HepG2 (cell line): Measurements from ENCODE around the gene ANKRD18B. TPM values are rescaled to one million over a fixed set of nuclear protein-coding genes. Genes with fewer than 3 reads are reported as not detected.
A peak's percentile ranks its signal among the peaks of the same experiment; 100 is the strongest.
"Not testable (repeated sequence)": the region's sequence is repeated elsewhere in the genome, so short reads cannot be mapped to it uniquely, and the experiment has no call there.

Experiments
- ATAC-seq: fragments of 200-7000 bp; cut with Tn5 transposase; 3 replicates; pipeline ENCODE4 v1.9.1; 2020; ENCODE audit warnings: mild to moderate bottlenecking, moderate library complexity
- BruUV-seq: library from RNA; stranded (reverse); fragments of 400-500 nt; replicated peaks from 2 replicates; lab custom pipeline; 2021; lab: Mats Ljungman, UMichigan
- CTCF ChIA-PET: fragments of 300-600 bp; formaldehyde crosslinking; extraction: SDS; loops from one replicate; lab custom pipeline; 2021; ENCODE audit warnings: low total read pairs, inconsistent platforms, low intra/inter-chr PET ratio; lab: Yijun Ruan, JAX
- POLR2A ChIA-PET: fragments of 350-600 bp; sonication (Branson Sonifier 250); formaldehyde crosslinking; loops from one replicate; lab custom pipeline; 2020; ENCODE audit warnings: antibody characterized with exemption, inconsistent platforms; lab: Yijun Ruan, JAX
- DNase-seq: peaks from one replicate; pipeline ENCODE4 v3.0.0-alpha.2; 2015; ENCODE audit warnings: low spot score
- FAIRE-seq: peaks from 3 replicates; lab custom pipeline; 2011; peaks lifted over from hg19 to GRCh38; lab: Jason Lieb, UNC
- H2AFZ ChIP-seq: one replicate; pipeline ENCODE4 v1.6.1; 2011; ENCODE audit warnings: low read length, inconsistent platforms
- H3K27ac ChIP-seq: fragments of 300-600 bp; 3 replicates; pipeline ENCODE4 v1.8.0; 2011; ENCODE audit warnings: mixed run types, mild to moderate bottlenecking, mixed read lengths, low read length, inconsistent platforms; ENCODE audit not compliant: insufficient read depth; ENCODE audit errors: extremely low read length
- H3K27me3 ChIP-seq, 2 experiments: fragments of 200-600 bp in 1 of 2; 2 replicates in 1 of 2; 3 replicates in 1 of 2; pipeline versions ENCODE4 v1.6.0 to v1.8.0; 2011; ENCODE audit warnings: low read length in 2 of 2, mild to moderate bottlenecking in 2 of 2, moderate library complexity in 2 of 2, inconsistent platforms in 1 of 2; ENCODE audit not compliant: insufficient read depth in 2 of 2, control insufficient read depth in 1 of 2
- H3K36me3 ChIP-seq, 2 experiments: fragments of 200-600 bp in 1 of 2; replicated peaks in 1 of 2; 2 replicates in 1 of 2; 3 replicates in 1 of 2; pipeline versions ENCODE4 v1.5.1 to v1.8.0; 2011; ENCODE audit warnings: low read length in 2 of 2, inconsistent platforms in 1 of 2; ENCODE audit not compliant: insufficient read depth in 2 of 2, control insufficient read depth in 1 of 2
- H3K4me1 ChIP-seq: 2 replicates; pipeline ENCODE4 v1.5.1; 2012; ENCODE audit warnings: low read length, inconsistent platforms; ENCODE audit not compliant: insufficient read depth
- H3K4me2 ChIP-seq: 2 replicates; pipeline ENCODE4 v1.6.0; 2011; ENCODE audit warnings: low read depth, low read length, inconsistent platforms
- H3K4me3 ChIP-seq, 3 experiments: fragments of 200-600 bp in 1 of 3; sonication (generic), shearing (Covaris generic) in 1 of 3; replicated peaks in 1 of 3; 2 replicates each; pipeline ENCODE4 v1.5.1; 2011 to 2016; ENCODE audit warnings: low read length in 3 of 3, inconsistent platforms in 2 of 3, low read depth in 2 of 3, mild to moderate bottlenecking in 2 of 3, control low read depth in 1 of 3, mixed read lengths in 1 of 3; ENCODE audit not compliant: insufficient read depth in 1 of 3
- H3K79me2 ChIP-seq: one replicate; pipeline ENCODE4 v1.6.1; 2011; ENCODE audit warnings: low read length, inconsistent platforms; ENCODE audit not compliant: insufficient read depth
- H3K9ac ChIP-seq: 2 replicates; pipeline ENCODE4 v1.6.0; 2011; ENCODE audit warnings: mild to moderate bottlenecking, low read depth, low read length, inconsistent platforms; ENCODE audit not compliant: insufficient read depth
- H3K9me3 ChIP-seq: 2 replicates; pipeline ENCODE4 v1.5.1; 2012; ENCODE audit warnings: mild to moderate bottlenecking, low read length
- H4K20me1 ChIP-seq: 2 replicates; pipeline ENCODE4 v1.6.0; 2011; ENCODE audit warnings: inconsistent platforms, mild to moderate bottlenecking, low read length, moderate library complexity; ENCODE audit not compliant: insufficient read depth
- WGBS: methylation state at CpG from one replicate; pipeline ENCODE4 v1.1.6; 2017; ENCODE audit warnings: low lambda C conversion rate; 5-methylcytosine and 5-hydroxymethylcytosine counted together
- in situ Hi-C: cut with HindIII; loops from 2 replicates; pipeline ENCODE4 v1.10.0; 2017; ENCODE audit warnings: low pct_unique_long_range_greater_than_20kb; ENCODE audit not compliant: extremely low pct_ligation_motif_present
- intact Hi-C: fragments of 100-400 bp; cut with micrococcal nuclease; formaldehyde crosslinking; loops from one replicate; pipeline ENCODE4 v1.10.0; 2022; ENCODE audit not compliant: unreplicated experiment
- polyA plus RNA-seq, 8 experiments: library from polyadenylated mRNA; depleted of rRNA in 3 of 8; stranded (reverse) in 7 of 8; unstranded in 1 of 8; fragments of >200 nt; fragmentation: Illumina TruSeq in 4 of 8; extraction: Trizol in 4 of 8; gene quantifications; 2 replicates each; pipeline versions ENCODE4 v1.2.1 to v1.2.3, GENCODE V29; 2011 to 2016; ENCODE audit warnings: low read depth in 4 of 8, missing spikeins in 1 of 8, mixed read lengths in 1 of 8; ENCODE audit not compliant: insufficient read depth in 1 of 8
- total RNA-seq, 5 experiments: library from RNA; depleted of rRNA; stranded (reverse); fragments of >200 nt; fragmentation: Illumina TruSeq; extraction: Trizol; gene quantifications; 2 replicates each; pipeline ENCODE4 v1.2.3, GENCODE V29; 2016; ENCODE audit warnings: low read depth in 1 of 5

ANKRD18B gene
- total and polyA plus RNA-seq, 2 of the 13 experiments (the other 11 are each of a cell fraction or from before 2014, with no cell fraction given), result 0.57 to 1.4 TPM

- H3K79me2 ChIP-seq, H3K27me3 ChIP-seq, H3K9me3 ChIP-seq, in situ Hi-C loops, ATAC-seq, H2AFZ ChIP-seq, H3K9ac ChIP-seq, FAIRE-seq, DNase-seq, H3K4me3 ChIP-seq, H4K20me1 ChIP-seq, H3K4me2 ChIP-seq, CTCF ChIA-PET, intact Hi-C loops, H3K36me3 ChIP-seq, H3K27ac ChIP-seq, POLR2A ChIA-PET, H3K4me1 ChIP-seq, BruUV-seq: not testable (repeated sequence)
- WGBS, result 13% methylated on average over 1 of the region's 2 CpGs
Observed at GRCh38 chr9:33596974-33597373, 72.9 kb downstream of the ANKRD18B start.

DNA sequence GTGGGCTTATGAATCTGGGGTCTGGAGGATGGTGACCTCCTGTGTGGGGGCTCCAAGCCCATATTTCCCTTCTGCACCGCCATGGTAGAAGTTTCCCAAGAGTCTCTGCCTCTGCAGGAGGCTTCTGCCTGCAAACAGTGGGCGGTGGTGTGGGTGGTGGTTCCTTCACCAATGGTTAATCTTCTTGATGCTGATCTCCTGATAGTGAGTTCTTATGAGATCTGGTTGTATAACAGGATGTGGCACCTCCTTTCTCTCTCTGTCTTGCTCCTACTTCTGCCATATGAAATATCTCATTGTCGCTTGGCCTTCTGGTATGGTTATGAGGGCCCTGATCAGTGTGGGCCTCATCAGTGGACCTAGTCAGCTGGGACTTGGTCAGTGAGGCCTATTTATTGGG, 73.3 kb downstream of the ANKRD18B start:
- WGBS, result 45% methylated on average over 2 of the region's 3 CpGs
- H2AFZ ChIP-seq, H3K79me2 ChIP-seq, H3K9me3 ChIP-seq, ATAC-seq, H3K9ac ChIP-seq, H3K27me3 ChIP-seq, FAIRE-seq, CTCF ChIA-PET, H3K4me1 ChIP-seq, H3K27ac ChIP-seq, intact Hi-C loops, H3K4me3 ChIP-seq, H4K20me1 ChIP-seq, H3K4me2 ChIP-seq, in situ Hi-C loops, DNase-seq, POLR2A ChIA-PET, BruUV-seq, H3K36me3 ChIP-seq: not testable (repeated sequence)

- H3K9me3 ChIP-seq, H3K4me3 ChIP-seq, BruUV-seq, H3K4me1 ChIP-seq, H4K20me1 ChIP-seq, CTCF ChIA-PET, H3K4me2 ChIP-seq, H3K27ac ChIP-seq, POLR2A ChIA-PET, H3K27me3 ChIP-seq, H3K9ac ChIP-seq, H3K36me3 ChIP-seq, in situ Hi-C loops, H3K79me2 ChIP-seq, intact Hi-C loops, DNase-seq, FAIRE-seq, H2AFZ ChIP-seq: not testable (repeated sequence)
- ATAC-seq, result 0 out of 3 replicates have a peak, but pooled peaks have one; percentile 45
- 14% methylated on average over 6 of the region's 8 CpGs for WGBS
Observed at GRCh38 chr9:33598796-33599379, 74.8 kb downstream of the ANKRD18B start.

- CTCF ChIA-PET, POLR2A ChIA-PET, FAIRE-seq, in situ Hi-C loops, H3K27me3 ChIP-seq, H2AFZ ChIP-seq, H3K4me1 ChIP-seq, H4K20me1 ChIP-seq, DNase-seq, H3K9ac ChIP-seq, BruUV-seq, ATAC-seq, H3K79me2 ChIP-seq, H3K9me3 ChIP-seq, H3K36me3 ChIP-seq, H3K4me2 ChIP-seq, H3K4me3 ChIP-seq, H3K27ac ChIP-seq, intact Hi-C loops: not testable (repeated sequence)
- 50% methylated on average over 1 of the region's 32 CpGs for WGBS
Observed at GRCh38 chr9:33600911-33601310, 76.9 kb downstream of the ANKRD18B start.
